GM13977 (cell line): Measurements from ENCODE around the gene CYP2C9.

Experiments used
- DNase-seq: peaks from one replicate; pipeline ENCODE4 v3.0.0; 2012; ENCODE audit warnings: low spot score
- in situ Hi-C: fragments of 300-500 bp; cut with MboI; formaldehyde crosslinking; loops from one replicate; pipeline ENCODE4 v1.12.0; 2022; ENCODE audit warnings: low sequenced_read_pairs, low pct_unique_long_range_greater_than_20kb, mixed read lengths, inconsistent platforms; ENCODE audit not compliant: unreplicated experiment
- TF ChIP-seq, protein P1 (sequence below): IDR thresholded peaks from 2 replicates; pipeline ENCODE4 v1.5.1; 2012; ENCODE audit warnings: mild to moderate bottlenecking, control low read depth; ENCODE audit not compliant: insufficient read depth; ENCODE audit errors: extremely low read depth, missing control alignments

Gene CYP2C9

DNA sequence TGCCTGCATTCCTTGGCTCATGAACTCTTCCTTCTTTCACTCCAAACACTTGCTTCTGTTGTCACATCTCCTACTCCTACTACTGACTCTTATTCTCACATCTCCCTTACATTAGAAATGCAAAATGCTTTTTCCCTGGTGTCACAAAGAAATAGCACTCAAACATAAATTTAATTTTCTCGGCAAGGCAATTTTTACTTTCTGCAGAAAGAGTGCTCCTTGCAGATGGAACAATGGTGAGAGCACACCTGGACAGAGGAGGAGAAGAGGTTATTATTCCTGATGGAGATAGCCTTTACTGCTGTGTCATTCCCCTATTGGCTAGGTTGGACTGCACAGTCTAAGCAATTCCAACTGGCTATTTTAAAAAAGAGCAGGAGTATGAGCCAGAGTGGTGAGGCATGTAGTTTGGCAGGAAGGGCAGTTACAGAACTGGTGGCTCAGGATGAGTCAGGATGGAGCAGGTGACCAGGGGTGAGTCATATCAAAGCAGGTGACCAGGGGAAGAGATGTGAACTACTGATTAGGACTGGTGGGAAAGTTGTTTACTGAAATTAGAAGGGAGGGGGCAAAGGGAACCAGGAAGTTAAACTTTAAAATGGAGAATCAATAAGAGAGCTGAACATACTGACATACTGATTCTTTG lies 52.9 kb downstream of the CYP2C9 start:
- in situ Hi-C loops: no loop called here
- TF ChIP-seq, protein P1, sequence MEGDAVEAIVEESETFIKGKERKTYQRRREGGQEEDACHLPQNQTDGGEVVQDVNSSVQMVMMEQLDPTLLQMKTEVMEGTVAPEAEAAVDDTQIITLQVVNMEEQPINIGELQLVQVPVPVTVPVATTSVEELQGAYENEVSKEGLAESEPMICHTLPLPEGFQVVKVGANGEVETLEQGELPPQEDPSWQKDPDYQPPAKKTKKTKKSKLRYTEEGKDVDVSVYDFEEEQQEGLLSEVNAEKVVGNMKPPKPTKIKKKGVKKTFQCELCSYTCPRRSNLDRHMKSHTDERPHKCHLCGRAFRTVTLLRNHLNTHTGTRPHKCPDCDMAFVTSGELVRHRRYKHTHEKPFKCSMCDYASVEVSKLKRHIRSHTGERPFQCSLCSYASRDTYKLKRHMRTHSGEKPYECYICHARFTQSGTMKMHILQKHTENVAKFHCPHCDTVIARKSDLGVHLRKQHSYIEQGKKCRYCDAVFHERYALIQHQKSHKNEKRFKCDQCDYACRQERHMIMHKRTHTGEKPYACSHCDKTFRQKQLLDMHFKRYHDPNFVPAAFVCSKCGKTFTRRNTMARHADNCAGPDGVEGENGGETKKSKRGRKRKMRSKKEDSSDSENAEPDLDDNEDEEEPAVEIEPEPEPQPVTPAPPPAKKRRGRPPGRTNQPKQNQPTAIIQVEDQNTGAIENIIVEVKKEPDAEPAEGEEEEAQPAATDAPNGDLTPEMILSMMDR: no peak
- no peak for DNase-seq

DNA sequence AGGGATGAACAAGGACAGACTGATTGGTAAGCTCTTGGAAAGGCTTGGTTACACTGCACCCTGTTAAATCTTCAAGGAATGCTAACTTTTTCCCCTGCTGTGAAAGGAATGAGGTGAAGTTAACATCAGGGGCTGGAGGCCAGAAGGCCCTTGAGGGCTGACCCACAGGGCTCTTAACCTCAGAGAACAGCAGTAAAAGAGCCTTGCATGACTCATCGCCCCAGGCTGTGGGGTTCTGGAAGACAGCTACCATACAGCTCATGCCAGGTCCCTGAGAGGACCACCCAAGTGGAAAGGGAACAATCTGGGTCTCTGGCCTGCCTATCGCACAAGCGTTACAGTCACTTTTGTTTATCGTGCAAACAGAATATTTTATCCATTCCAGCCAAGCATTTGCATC lies 54.4 kb downstream of the CYP2C9 start:
- in situ Hi-C loops: no loop called here
- no peak for DNase-seq
- TF ChIP-seq, protein P1: no peak

DNA sequence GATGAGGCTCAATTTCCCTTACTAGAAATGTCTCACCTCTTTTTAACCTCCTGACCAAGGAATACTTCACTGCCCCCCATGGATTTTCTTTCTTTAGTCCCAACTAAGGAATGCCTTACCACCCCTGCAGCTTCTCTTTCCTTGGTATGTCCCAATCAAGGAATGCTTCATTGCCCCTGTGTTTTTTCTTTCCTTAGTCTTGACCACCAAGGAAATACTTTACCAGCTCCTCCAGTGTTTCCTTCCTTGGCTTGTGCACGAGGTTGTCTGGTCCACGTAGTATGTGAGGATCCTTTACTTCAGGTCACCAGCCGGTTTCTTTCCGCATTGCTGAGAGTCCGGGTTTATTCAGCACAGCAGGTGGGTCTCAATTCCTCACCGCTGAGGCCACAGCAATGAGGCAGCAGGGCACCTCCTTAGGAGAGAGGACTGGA lies 59.3 kb downstream of the CYP2C9 start:
- TF ChIP-seq, protein P1: no peak
- in situ Hi-C loops: no loop called here
- DNase-seq: no peak

DNA sequence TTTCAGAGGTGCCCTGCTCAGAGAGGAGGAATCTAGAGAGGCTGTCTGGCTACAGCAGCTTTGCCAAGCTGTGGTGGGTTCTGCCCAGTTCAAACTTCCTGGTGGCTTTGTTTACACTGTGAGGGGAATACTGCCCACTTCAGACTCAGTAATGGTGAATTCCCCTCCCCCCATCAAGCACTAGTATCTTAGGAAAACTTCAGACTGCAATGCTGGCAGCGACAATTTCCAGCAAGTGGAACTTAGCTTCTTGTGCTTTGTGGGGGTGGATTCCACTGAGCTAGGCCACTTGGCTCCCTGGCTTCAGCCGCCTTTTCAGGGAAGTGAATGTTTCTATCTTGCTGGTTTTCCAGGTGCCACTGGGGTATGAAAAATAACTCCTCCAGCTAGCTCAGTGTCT lies 88.0 kb downstream of the CYP2C9 start:
- TF ChIP-seq, protein P1: no peak
- no peak for DNase-seq
- in situ Hi-C loops: no loop called here

DNA sequence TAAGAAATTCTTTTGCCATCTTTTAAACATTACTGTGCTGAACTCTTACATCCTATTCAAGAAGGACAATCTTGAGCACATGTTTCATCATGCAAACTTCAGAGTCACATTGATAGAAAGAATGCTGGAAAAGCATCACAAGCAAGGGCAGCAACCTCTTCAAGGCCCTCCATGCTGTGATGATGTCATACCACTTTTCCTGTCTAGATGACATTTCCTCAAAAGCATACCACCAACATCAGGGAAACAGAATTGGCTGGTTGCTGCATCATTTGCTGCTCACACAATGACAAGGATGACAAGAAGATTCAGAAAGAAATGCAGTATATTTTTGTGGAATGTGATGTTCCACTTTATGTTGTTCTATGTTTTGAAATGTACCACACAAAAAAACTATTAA lies 93.2 kb downstream of the CYP2C9 start:
- no peak for DNase-seq
- TF ChIP-seq, protein P1: no peak

DNA sequence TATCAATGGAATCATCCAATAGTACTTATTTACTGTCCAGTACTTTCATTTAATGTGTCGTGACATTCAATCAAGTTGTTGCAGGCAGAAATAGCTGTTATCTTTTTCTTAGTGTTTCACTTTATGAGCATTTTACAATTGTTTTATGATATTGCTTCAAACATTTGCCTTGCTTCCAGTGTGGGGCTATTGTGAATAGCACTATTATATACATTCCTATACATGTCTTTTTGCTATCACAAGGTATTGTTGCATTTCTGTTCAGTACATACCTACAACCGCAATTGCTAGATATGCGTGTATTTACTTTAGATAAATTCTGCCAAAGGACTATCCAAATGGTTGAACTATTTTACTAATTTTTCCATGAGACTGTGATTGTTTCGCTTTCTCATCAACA lies 95.9 kb downstream of the CYP2C9 start:
- DNase-seq: no peak
- TF ChIP-seq, protein P1: no peak
- in situ Hi-C loops: no loop called here

More for the DNA sequence above, 93.2 kb downstream of the CYP2C9 start:
- in situ Hi-C loops: no loop called here
